BJ (cell line): ENCODE measurements around the gene CSRNP2. TPM values are rescaled to one million over a fixed set of nuclear protein-coding genes. Genes with fewer than 3 reads are reported as not detected.
"Not testable (repeated sequence)": the region's sequence is repeated elsewhere in the genome, so short reads cannot be mapped to it uniquely, and the experiment has no call there.

Experiments used
- CTCF ChIA-PET: fragments of 350-600 bp; formaldehyde crosslinking; extraction: SDS; loops from one replicate; lab custom pipeline; 2021; ENCODE audit warnings: antibody characterized with exemption, inconsistent platforms; lab: Yijun Ruan, JAX
- POLR2A ChIA-PET: fragments of 300-600 bp; sonication (Branson Sonifier 250); formaldehyde crosslinking; extraction: SDS; loops from one replicate; lab custom pipeline; 2021; ENCODE audit warnings: antibody characterized with exemption; lab: Charles Lee
- DNase-seq: peaks from one replicate; pipeline ENCODE4 v3.0.0-alpha.2; 2011; ENCODE audit warnings: low read depth
- H3K27me3 ChIP-seq: 2 replicates; pipeline ENCODE4 v1.6.0; 2011; ENCODE audit warnings: low read length; ENCODE audit not compliant: control insufficient read depth, insufficient read depth
- H3K36me3 ChIP-seq: 2 replicates; pipeline ENCODE4 v1.5.1; 2011; ENCODE audit warnings: low read length; ENCODE audit not compliant: control insufficient read depth, insufficient read depth
- H3K4me3 ChIP-seq: 2 replicates; pipeline ENCODE4 v1.5.1; 2011; ENCODE audit warnings: low read depth, mild to moderate bottlenecking, control low read depth, low read length
- CTCF ChIP-seq: IDR thresholded peaks from 2 replicates; pipeline ENCODE4 v1.5.1; 2011; ENCODE audit warnings: low read depth, mild to moderate bottlenecking, control low read depth, inconsistent platforms, low read length, moderate library complexity; ENCODE audit not compliant: insufficient read depth
- polyA plus RNA-seq: library from polyadenylated mRNA; depleted of rRNA; stranded (reverse); fragments of >200 nt; gene quantifications from 2 replicates; pipeline ENCODE4 v1.2.3, GENCODE V29; 2011

Gene CSRNP2
- polyA plus RNA-seq, 1 experiment = 21.0 TPM

DNA sequence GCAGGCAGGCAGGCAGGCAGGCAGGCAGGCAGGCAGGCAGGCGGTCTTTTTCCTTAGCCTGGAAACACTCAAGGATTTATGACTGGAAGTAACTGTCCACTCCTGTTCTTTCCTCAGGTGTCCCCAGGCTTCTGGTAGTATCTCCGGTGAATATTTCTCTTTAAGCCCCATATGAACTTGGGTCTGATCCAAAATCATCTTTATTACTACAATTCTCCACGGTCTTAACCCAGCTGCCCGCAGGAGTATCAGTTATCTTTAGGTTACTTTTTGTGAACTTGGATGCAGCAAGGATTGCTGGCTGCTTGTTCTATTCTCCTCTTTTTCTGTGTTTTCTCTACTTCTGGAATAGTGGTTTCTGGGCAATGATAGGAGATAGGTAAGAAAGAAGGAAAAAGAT is 3.3 kb downstream of the CSRNP2 start:
- no peak for TF ChIP-seq CTCF
- no peaks in the 10 kb centered on the region for H3K27me3 ChIP-seq
- H3K4me3 ChIP-seq = no peak overlapping the region
- ChIA-PET POLR2A (no interaction called here), CTCF (interaction anchor here (0.6 to 1.2 kb wide), 4 partner anchors 27 to 262 kb away, joined by 3 read pairs; no protein-coding TSS in a partner anchor)
- peaks cover 2% of the 10 kb centered on the region; the same call in 1 of the 2 replicates for H3K36me3 ChIP-seq
- no peak for DNase-seq

- POLR2A ChIA-PET, H3K36me3 ChIP-seq, CTCF ChIA-PET: not testable (repeated sequence)
These were observed 4.5 kb downstream of the CSRNP2 start for GRCh38 chr12:51078866-51079265.

DNA sequence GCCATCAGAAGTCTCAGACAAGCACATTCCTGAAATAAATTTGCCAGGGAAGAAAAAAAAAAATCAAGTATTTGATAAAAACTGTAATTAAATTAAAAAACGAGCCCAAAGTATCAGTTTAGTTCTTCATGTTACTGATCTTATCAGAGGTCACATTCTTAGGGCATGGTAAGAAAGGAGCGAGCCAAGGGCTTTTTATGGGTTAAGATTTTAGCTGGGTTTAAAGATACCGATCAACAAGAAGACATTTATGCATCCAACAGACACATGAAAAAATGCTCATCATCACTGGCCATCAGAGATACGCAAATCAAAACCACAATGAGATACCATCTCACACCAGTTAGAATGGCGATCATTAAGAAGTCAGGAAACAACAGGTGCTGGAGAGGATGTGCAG is 5.0 kb downstream of the CSRNP2 start:
- CTCF ChIA-PET, H3K4me3 ChIP-seq, H3K36me3 ChIP-seq, DNase-seq, H3K27me3 ChIP-seq, POLR2A ChIA-PET: not testable (repeated sequence)

More at GRCh38 chr12:51078866-51079265, 4.5 kb downstream of the CSRNP2 start:
- not testable (repeated sequence) for DNase-seq, H3K4me3 ChIP-seq, H3K27me3 ChIP-seq

DNA sequence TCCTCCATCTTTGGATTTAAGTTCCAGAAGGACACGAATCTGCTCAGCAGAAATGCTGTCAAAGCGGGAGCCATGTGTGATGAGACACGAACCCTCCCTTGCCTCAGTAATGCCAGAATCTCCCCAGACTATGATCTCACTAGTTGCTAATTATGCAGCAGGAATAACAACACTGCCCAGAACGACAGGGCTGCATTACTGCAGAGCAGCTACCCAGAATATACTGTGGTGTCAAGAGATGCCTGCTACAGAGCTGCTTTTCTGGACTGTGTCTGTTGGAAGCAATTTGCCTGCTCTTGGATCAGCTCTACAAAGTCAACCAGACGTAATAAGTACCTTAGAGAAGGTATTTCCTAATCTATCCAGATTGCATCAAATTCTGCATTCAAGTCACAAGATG is 5.5 kb downstream of the CSRNP2 start:
- POLR2A ChIA-PET = no interaction called here
- no peaks in the 10 kb centered on the region for H3K27me3 ChIP-seq
- no peak overlapping the region for H3K4me3 ChIP-seq
- no peak for TF ChIP-seq CTCF
- DNase-seq = no peak
- peaks cover 5% of the 10 kb centered on the region for H3K36me3 ChIP-seq
- CTCF ChIA-PET = no interaction called here

GRCh38 chr12:51076236-51076930 is 7.0 kb downstream of the CSRNP2 start:
- CTCF ChIA-PET = interaction anchor here (0.8 to 1.4 kb wide), 3 partner anchors 9 to 265 kb away, joined by 3 to 5 read pairs (median 3); partner anchors contain the start of gene POU6F1
- Histone ChIP-seq H3K27me3 (no peaks in the 10 kb centered on the region), H3K4me3 (no peak overlapping the region), H3K36me3 (peaks cover 5% of the 10 kb centered on the region)
- POLR2A ChIA-PET = interaction anchor here (0.7 kb wide), 1 partner anchor 10 kb away, joined by 8 read pairs; no protein-coding TSS in a partner anchor
- no peak for TF ChIP-seq CTCF
- no peak for DNase-seq

DNA sequence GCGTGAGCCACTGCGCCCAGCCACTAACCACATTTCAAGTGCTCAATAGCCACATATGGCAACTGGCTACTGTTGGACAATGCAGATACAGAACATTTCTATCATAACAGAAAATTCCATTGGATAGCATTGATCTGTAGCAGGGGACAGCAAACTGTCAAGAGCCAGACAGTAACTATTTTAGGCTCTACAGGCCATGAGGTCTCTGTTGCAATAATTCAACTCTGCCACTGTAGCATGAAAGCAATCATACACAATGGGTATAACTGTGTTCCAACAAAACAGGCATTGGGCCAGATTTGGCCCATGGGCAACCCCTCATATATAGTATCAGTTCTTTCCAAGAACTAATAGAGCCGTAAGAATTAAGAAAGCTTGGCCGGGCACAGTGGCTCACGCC is 8.0 kb downstream of the CSRNP2 start:
- POLR2A ChIA-PET = no interaction called here
- CTCF ChIA-PET = interaction anchor here (0.9 kb wide), 1 partner anchor 13 kb away, joined by 3 read pairs; no protein-coding TSS in a partner anchor
- TF ChIP-seq CTCF = no peak
- Histone ChIP-seq H3K27me3 (no peaks in the 10 kb centered on the region), H3K4me3 (no peak overlapping the region), H3K36me3 (peaks cover 5% of the 10 kb centered on the region)
- no peak for DNase-seq
